ENCODE measurements around the gene KRTAP6-2.

- TF ChIP-seq CEBPB (IDR thresholded peaks at IDR 0.05; ENCODE audit: low read depth) (no peak), POLR2A (IDR thresholded peaks at IDR 0.05; ENCODE audit: borderline replicate concordance, extremely low read depth, insufficient read depth, insufficient read length) (no peak), CTCF (IDR thresholded peaks at IDR 0.05 in 2 of 3, conservative IDR thresholded peaks at IDR 0.05 in 1 of 3; ENCODE audit: borderline replicate concordance in 1 of 3, insufficient read depth in 1 of 3, low read depth in 2 of 3, low read length in 2 of 3) (no peak), EZH2 (IDR thresholded peaks at IDR 0.05) (no peak), MAX (IDR thresholded peaks at IDR 0.05) (no peak), SRF (IDR thresholded peaks at IDR 0.05; ENCODE audit: low read depth) (no peak), YY1 (IDR thresholded peaks at IDR 0.05; ENCODE audit: extremely low read depth, insufficient replicate concordance, low read depth, low read length) (no peak), ATF3 (IDR thresholded peaks at IDR 0.05) (no peak), ZBTB33 (IDR thresholded peaks at IDR 0.05; ENCODE audit: extremely low read depth, insufficient replicate concordance, low read length) (no peak), EZH2phosphoT487 (IDR thresholded peaks at IDR 0.05; ENCODE audit: borderline replicate concordance) (no peak), RAD21 (IDR thresholded peaks at IDR 0.05; ENCODE audit: low read depth) (no peak), FOSL1 (IDR thresholded peaks at IDR 0.05; ENCODE audit: low read depth) (no peak)
Measured at GRCh38 chr21:30577766-30578165, 20.9 kb downstream of the KRTAP6-2 start.

Data from HCT116 (cell line).